ENCODE measurements around the gene SNRNP200.

SNRNP200 gene

DNA sequence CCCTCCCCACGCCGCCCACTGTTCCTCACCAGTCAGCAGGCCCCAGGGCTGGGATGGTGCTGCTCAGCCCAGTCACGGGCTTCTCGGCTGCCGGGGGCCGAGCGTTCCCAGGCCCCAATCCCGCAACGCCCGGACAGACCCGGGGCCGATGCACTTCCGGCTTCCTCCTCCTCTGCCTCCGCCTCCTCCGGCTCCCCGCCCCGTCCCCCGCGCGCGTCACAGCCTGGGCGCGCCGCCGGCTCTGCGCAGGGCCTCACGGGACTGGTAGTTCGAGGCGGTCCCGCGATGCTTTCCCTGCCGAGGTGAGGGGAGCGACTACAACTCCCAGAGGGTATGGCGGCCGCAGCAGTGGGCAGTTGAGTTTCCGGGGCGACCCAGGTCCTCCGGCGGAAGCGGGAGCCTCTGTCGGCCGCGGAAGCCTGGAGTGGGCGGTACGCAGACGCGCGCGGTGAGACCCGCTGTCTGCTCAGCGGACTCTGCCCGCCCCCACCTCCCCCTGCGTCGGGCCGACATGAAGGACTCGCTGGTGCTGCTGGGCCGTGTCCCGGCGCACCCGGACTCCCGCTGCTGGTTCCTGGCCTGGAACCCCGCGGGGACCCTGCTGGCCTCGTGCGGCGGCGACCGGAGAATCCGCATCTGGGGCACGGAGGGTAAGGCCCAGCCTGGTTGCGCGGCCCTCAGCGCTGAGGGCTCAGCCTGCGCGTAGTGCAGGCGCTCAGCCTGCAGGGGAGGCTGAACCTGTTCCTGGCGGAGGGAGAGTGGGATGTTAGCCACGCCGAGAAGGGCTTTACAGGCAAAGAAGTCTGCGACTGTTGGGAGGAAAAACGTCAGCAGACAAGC, 39.3 kb downstream of the SNRNP200 start, which contains the start of the genes CIAO1 and TMEM127 (continued):
- TF ChIP-seq, protein P1, sequence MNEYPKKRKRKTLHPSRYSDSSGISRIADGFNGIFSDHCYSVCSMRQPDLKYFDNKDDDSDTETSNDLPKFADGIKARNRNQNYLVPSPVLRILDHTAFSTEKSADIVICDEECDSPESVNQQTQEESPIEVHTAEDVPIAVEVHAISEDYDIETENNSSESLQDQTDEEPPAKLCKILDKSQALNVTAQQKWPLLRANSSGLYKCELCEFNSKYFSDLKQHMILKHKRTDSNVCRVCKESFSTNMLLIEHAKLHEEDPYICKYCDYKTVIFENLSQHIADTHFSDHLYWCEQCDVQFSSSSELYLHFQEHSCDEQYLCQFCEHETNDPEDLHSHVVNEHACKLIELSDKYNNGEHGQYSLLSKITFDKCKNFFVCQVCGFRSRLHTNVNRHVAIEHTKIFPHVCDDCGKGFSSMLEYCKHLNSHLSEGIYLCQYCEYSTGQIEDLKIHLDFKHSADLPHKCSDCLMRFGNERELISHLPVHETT (tag by site-specific recombination; IDR thresholded peaks at IDR 0.05): 0 out of 2 replicates have a peak, but pooled peaks have one; percentile 21
- TF ChIP-seq ZNF138 (tag by site-specific recombination; IDR thresholded peaks at IDR 0.05; ENCODE audit: borderline replicate concordance): no peak
- no peak for TF ChIP-seq ZNF292 (tag by site-specific recombination; IDR thresholded peaks at IDR 0.05; ENCODE audit: borderline replicate concordance, low read depth)
- TF ChIP-seq, protein P2, sequence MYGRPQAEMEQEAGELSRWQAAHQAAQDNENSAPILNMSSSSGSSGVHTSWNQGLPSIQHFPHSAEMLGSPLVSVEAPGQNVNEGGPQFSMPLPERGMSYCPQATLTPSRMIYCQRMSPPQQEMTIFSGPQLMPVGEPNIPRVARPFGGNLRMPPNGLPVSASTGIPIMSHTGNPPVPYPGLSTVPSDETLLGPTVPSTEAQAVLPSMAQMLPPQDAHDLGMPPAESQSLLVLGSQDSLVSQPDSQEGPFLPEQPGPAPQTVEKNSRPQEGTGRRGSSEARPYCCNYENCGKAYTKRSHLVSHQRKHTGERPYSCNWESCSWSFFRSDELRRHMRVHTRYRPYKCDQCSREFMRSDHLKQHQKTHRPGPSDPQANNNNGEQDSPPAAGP (tag by site-specific recombination; IDR thresholded peaks at IDR 0.05): 0 out of 2 replicates have a peak, but pooled peaks have one; percentile 10
- peak; percentile 76; the same call in 1 of the 2 replicates for TF ChIP-seq ZNF792 (tag by site-specific recombination; IDR thresholded peaks at IDR 0.05)
- peak; percentile 79 for TF ChIP-seq ZBTB17 (tag by site-specific recombination; IDR thresholded peaks at IDR 0.05)
- no peak for TF ChIP-seq ZNF324 (tag by site-specific recombination; IDR thresholded peaks at IDR 0.05)
- no peak for TF ChIP-seq ZNF707 (tag by site-specific recombination; IDR thresholded peaks at IDR 0.05)
- TF ChIP-seq, protein P3, sequence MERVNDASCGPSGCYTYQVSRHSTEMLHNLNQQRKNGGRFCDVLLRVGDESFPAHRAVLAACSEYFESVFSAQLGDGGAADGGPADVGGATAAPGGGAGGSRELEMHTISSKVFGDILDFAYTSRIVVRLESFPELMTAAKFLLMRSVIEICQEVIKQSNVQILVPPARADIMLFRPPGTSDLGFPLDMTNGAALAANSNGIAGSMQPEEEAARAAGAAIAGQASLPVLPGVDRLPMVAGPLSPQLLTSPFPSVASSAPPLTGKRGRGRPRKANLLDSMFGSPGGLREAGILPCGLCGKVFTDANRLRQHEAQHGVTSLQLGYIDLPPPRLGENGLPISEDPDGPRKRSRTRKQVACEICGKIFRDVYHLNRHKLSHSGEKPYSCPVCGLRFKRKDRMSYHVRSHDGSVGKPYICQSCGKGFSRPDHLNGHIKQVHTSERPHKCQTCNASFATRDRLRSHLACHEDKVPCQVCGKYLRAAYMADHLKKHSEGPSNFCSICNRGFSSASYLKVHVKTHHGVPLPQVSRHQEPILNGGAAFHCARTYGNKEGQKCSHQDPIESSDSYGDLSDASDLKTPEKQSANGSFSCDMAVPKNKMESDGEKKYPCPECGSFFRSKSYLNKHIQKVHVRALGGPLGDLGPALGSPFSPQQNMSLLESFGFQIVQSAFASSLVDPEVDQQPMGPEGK (tag by site-specific recombination; IDR thresholded peaks at IDR 0.05): peak; percentile 85
- TF ChIP-seq ZNF843 (tag by site-specific recombination; IDR thresholded peaks at IDR 0.05): peak; percentile 36; the same call in 1 of the 2 replicates
- peak; percentile 46; the same call in 1 of the 2 replicates for TF ChIP-seq HIC1 (tag by site-specific recombination; IDR thresholded peaks at IDR 0.05)
- 0 out of 2 replicates have a peak, but pooled peaks have one; percentile 11 for TF ChIP-seq ZFP69B (tag by site-specific recombination; IDR thresholded peaks at IDR 0.05)
- TF ChIP-seq, protein P4, sequence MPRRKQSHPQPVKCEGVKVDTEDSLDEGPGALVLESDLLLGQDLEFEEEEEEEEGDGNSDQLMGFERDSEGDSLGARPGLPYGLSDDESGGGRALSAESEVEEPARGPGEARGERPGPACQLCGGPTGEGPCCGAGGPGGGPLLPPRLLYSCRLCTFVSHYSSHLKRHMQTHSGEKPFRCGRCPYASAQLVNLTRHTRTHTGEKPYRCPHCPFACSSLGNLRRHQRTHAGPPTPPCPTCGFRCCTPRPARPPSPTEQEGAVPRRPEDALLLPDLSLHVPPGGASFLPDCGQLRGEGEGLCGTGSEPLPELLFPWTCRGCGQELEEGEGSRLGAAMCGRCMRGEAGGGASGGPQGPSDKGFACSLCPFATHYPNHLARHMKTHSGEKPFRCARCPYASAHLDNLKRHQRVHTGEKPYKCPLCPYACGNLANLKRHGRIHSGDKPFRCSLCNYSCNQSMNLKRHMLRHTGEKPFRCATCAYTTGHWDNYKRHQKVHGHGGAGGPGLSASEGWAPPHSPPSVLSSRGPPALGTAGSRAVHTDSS (tag by site-specific recombination; IDR thresholded peaks at IDR 0.05): 0 out of 2 replicates have a peak, but pooled peaks have one; percentile 36
- no peak for TF ChIP-seq ZNF266 (tag by site-specific recombination; IDR thresholded peaks at IDR 0.05; ENCODE audit: low read depth)
- TF ChIP-seq ZNF529 (tag by site-specific recombination; IDR thresholded peaks at IDR 0.05; ENCODE audit: insufficient replicate concordance): no peak
- TF ChIP-seq, protein P5, sequence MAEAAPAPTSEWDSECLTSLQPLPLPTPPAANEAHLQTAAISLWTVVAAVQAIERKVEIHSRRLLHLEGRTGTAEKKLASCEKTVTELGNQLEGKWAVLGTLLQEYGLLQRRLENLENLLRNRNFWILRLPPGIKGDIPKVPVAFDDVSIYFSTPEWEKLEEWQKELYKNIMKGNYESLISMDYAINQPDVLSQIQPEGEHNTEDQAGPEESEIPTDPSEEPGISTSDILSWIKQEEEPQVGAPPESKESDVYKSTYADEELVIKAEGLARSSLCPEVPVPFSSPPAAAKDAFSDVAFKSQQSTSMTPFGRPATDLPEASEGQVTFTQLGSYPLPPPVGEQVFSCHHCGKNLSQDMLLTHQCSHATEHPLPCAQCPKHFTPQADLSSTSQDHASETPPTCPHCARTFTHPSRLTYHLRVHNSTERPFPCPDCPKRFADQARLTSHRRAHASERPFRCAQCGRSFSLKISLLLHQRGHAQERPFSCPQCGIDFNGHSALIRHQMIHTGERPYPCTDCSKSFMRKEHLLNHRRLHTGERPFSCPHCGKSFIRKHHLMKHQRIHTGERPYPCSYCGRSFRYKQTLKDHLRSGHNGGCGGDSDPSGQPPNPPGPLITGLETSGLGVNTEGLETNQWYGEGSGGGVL (tag by site-specific recombination; IDR thresholded peaks at IDR 0.05): no peak; the same call in 1 of the 2 replicates
- TF ChIP-seq, protein P6, sequence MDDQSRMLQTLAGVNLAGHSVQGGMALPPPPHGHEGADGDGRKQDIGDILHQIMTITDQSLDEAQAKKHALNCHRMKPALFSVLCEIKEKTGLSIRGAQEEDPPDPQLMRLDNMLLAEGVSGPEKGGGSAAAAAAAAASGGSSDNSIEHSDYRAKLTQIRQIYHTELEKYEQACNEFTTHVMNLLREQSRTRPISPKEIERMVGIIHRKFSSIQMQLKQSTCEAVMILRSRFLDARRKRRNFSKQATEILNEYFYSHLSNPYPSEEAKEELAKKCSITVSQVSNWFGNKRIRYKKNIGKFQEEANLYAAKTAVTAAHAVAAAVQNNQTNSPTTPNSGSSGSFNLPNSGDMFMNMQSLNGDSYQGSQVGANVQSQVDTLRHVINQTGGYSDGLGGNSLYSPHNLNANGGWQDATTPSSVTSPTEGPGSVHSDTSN (CRISPR knock-in tag; IDR thresholded peaks at IDR 0.05): peak; percentile 50
- TF ChIP-seq SALL2 (tag by site-specific recombination; IDR thresholded peaks at IDR 0.05; ENCODE audit: borderline replicate concordance): no peak
- peak; percentile 34; the same call in 1 of the 2 replicates for TF ChIP-seq ZNF341 (tag by site-specific recombination; IDR thresholded peaks at IDR 0.05; ENCODE audit: low read depth)
- 0 out of 2 replicates have a peak, but pooled peaks have one; percentile 30 for TF ChIP-seq KLF7 (tag by site-specific recombination; IDR thresholded peaks at IDR 0.05; ENCODE audit: borderline replicate concordance)
- peak; percentile 47 for TF ChIP-seq KLF1 (tag by site-specific recombination; IDR thresholded peaks at IDR 0.05)
- peak; percentile 95 for TF ChIP-seq SP3 (tag by site-specific recombination; IDR thresholded peaks at IDR 0.05)
- TF ChIP-seq REPIN1 (tag by site-specific recombination; IDR thresholded peaks at IDR 0.05; ENCODE audit: low read depth): no peak
- TF ChIP-seq ZBTB26 (tag by site-specific recombination; optimal IDR thresholded peaks at IDR 0.05): peak; percentile 98
- TF ChIP-seq ZNF660 (tag by site-specific recombination; IDR thresholded peaks at IDR 0.05): peak; percentile 34
